Left lung (tissue), 10 donors: ENCODE results near the gene EYA2. TPM values are rescaled to one million over a fixed set of nuclear protein-coding genes. Genes with fewer than 3 reads are reported as not detected.

ENCODE experiments used
- ATAC-seq: fragments of 200-7000 bp; cut with Tn5 transposase; one replicate; pipeline ENCODE4 v1.9.1; 2020; ENCODE audit warnings: moderate library complexity
- DNase-seq, 4 donors: peaks; one replicate each; pipeline ENCODE4 v3.0.0-alpha.2; 2013 to 2020
- H3K27ac ChIP-seq, 2 donors: fragments of 200-600 bp; sonication (generic) in 1 of 2; one replicate each; pipeline versions ENCODE4 v1.5.0 to v1.8.0; 2020 to 2021
- H3K27me3 ChIP-seq, 2 donors: fragments of 200-600 bp; sonication (generic) in 1 of 2; one replicate each; pipeline versions ENCODE4 v1.5.0 to v1.8.0; 2020 to 2021
- H3K36me3 ChIP-seq, 2 donors: fragments of 200-600 bp; sonication (generic) in 1 of 2; one replicate each; pipeline versions ENCODE4 v1.5.0 to v1.8.0; 2020 to 2021
- H3K4me1 ChIP-seq, 2 donors: fragments of 200-600 bp; one replicate each; pipeline ENCODE4 v1.8.0; 2021
- H3K4me3 ChIP-seq, 2 donors: fragments of 200-600 bp; sonication (generic) in 1 of 2; one replicate each; pipeline versions ENCODE4 v1.5.0 to v1.8.0; 2020 to 2021; ENCODE audit warnings: mild to moderate bottlenecking in 1 of 2
- H3K9me3 ChIP-seq, 2 donors: fragments of 200-600 bp; sonication (generic) in 1 of 2; one replicate each; pipeline versions ENCODE4 v1.5.0 to v1.8.0; 2020 to 2021
- CTCF ChIP-seq, 2 donors: fragments of 200-600 bp; sonication (generic) in 1 of 2; IDR thresholded peaks; one replicate each; pipeline versions ENCODE4 v1.5.0 to v1.8.0; 2021; ENCODE audit warnings: antibody characterized with exemption in 2 of 2
- intact Hi-C, 2 donors: fragments of 100-400 bp; cut with DNase I; formaldehyde crosslinking; loops; one replicate each; pipeline versions ENCODE4 v1.11.2 to v1.14.2; 2022
- polyA plus RNA-seq, 6 donors: library from polyadenylated mRNA; unstranded; fragments of 120-200 nt; gene quantifications; one replicate each; pipeline ENCODE4 v1.2.1, GENCODE V29; 2013; ENCODE audit not compliant: insufficient read length in 6 of 6
- total RNA-seq, 2 donors: library from RNA; stranded (reverse); fragmentation: NEBNext Ultra II Directional; extraction: Animal tissue kit (Norgen Biotek cat#: 25700); gene quantifications; one replicate each; pipeline ENCODE4 v1.2.1, GENCODE V29; 2021
- donor health status: DM: no; HTN: yes; CAD: no.
- donor health status: DM: no; HTN: no; CAD: no.

EYA2 gene
- total and polyA plus RNA-seq, 8 donors, result 0.77 to 2.3 (median 1.2) TPM

- Histone ChIP-seq H3K4me3 (no peak overlapping the region), H3K27ac (peak overlapping the region in 1 of 2 donors; percentile 44), H3K9me3 (no peaks in the 10 kb centered on the region), H3K36me3 (no peaks in the 10 kb centered on the region), H3K27me3 (peaks cover 0 to 31% of the 10 kb centered on the region in 2 donors), H3K4me1 (peaks cover 0 to 3% of the 10 kb centered on the region in 2 donors)
- ATAC-seq, result peak; percentile 57
- intact Hi-C loops, result no loop called here
- no peak for TF ChIP-seq CTCF (IDR thresholded peaks at IDR 0.05)
- peak in 1 of 4 donors; percentile 44 for DNase-seq
Measured at GRCh38 chr20:47118641-47119040, 224.0 kb downstream of the EYA2 start.

- Histone ChIP-seq H3K27ac (no peak overlapping the region), H3K4me3 (no peak overlapping the region), H3K9me3 (no peaks in the 10 kb centered on the region), H3K27me3 (peaks cover 0 to 31% of the 10 kb centered on the region in 2 donors), H3K36me3 (no peaks in the 10 kb centered on the region), H3K4me1 (peaks cover 0 to 14% of the 10 kb centered on the region in 2 donors)
- intact Hi-C loops, result no loop called here
- ATAC-seq (no peak), DNase-seq (no peak)
- TF ChIP-seq CTCF (IDR thresholded peaks at IDR 0.05), result no peak
Measured at GRCh38 chr20:47120346-47120936, 225.8 kb downstream of the EYA2 start.

DNA sequence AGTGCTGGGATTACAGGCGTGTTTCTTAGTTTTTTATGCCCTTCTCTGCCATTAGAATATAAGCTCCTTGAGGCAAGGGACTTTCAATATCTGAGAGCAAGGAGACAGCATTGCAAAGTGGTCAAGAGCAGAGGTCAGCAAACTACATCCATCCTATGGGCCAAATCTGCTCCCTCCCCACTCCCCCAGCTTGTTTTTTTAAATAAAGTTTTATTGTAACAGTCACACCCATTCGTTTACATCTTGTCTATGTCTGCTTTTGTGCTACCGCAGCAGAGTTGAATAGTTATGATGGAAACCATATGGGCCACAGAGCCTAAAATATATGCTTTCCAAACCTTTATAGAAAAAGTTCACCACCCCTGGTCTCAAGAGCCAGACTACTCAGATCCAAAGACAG is 227.9 kb downstream of the EYA2 start:
- Histone ChIP-seq H3K4me1 (peaks cover 8 to 19% of the 10 kb centered on the region in 2 donors), H3K9me3 (no peaks in the 10 kb centered on the region), H3K27ac (no peak overlapping the region), H3K36me3 (no peaks in the 10 kb centered on the region), H3K4me3 (no peak overlapping the region), H3K27me3 (peaks cover 0 to 16% of the 10 kb centered on the region in 2 donors)
- ATAC-seq, result no peak
- TF ChIP-seq CTCF (IDR thresholded peaks at IDR 0.05), result no peak
- intact Hi-C loops, result no loop called here
- no peak for DNase-seq

DNA sequence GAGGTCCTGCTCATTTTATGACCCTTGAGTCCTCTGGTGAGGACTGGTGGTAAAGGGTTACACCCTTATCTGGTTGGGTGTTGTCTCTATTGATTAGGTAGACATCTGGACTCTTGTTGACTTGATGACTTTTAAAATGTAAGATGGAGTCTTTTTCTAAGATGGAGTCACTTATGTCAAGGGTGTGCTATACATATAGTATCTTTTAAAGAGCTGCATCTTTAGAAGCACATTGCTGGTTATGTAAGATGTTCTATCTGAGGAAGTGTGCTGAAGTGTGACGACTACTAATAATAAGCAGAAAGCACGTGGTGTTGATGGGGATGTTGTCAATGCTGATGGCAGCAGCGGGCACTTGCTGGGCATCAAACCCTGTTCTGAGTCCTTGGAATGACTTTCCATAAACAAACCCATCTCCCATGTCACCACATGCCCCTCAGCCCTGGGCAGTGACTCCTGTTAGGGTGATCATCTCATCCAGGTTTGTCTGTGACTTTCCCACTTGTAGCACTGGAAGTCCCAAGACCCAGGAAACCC is 229.6 kb downstream of the EYA2 start:
- TF ChIP-seq CTCF (IDR thresholded peaks at IDR 0.05), result no peak
- peaks cover 8 to 16% of the 10 kb centered on the region in 2 donors for H3K4me1 ChIP-seq
- H3K27me3 ChIP-seq, result peaks cover 0 to 2% of the 10 kb centered on the region in 2 donors
- no peaks in the 10 kb centered on the region for H3K36me3 ChIP-seq
- no peaks in the 10 kb centered on the region for H3K9me3 ChIP-seq
- H3K27ac ChIP-seq, result peak overlapping the region; percentile 83 to 89
- DNase-seq (peak in 1 of 4 donors; percentile 58), ATAC-seq (peak; percentile 62)
- intact Hi-C loops, result no loop called here
- no peak overlapping the region for H3K4me3 ChIP-seq

GRCh38 chr20:47125508-47125757 is 230.8 kb downstream of the EYA2 start:
- Histone ChIP-seq H3K27ac (peak overlapping the region; percentile 54 to 89), H3K36me3 (no peaks in the 10 kb centered on the region), H3K27me3 (peaks cover 0 to 5% of the 10 kb centered on the region in 2 donors), H3K4me3 (no peak overlapping the region), H3K4me1 (peaks cover 8 to 16% of the 10 kb centered on the region in 2 donors), H3K9me3 (no peaks in the 10 kb centered on the region)
- no peak for TF ChIP-seq CTCF (IDR thresholded peaks at IDR 0.05)
- intact Hi-C loops, result no loop called here
- ATAC-seq, result peak; percentile 37
- DNase-seq, result peak in 1 of 4 donors; percentile 49
